Fibroblast of lung (primary cell): ENCODE data around the gene MAJIN. TPM values are rescaled to one million over a fixed set of nuclear protein-coding genes. Genes with fewer than 3 reads are reported as not detected.

Experiments used
- DNase-seq, 2 donors: peaks; one replicate each; pipeline versions ENCODE4 v3.0.0 to v3.0.0-alpha.2; 2010; ENCODE audit warnings: low read depth in 2 of 2
- H2AFZ ChIP-seq: 2 replicates; pipeline ENCODE4 v1.5.1; 2012; ENCODE audit warnings: low read length, control low read depth, inconsistent platforms
- H3K27ac ChIP-seq: 2 replicates; pipeline ENCODE4 v1.5.1; 2011; ENCODE audit warnings: low read length, control low read depth; ENCODE audit not compliant: insufficient read depth
- H3K27me3 ChIP-seq: 2 replicates; pipeline ENCODE4 v1.5.1; 2011; ENCODE audit warnings: mild to moderate bottlenecking, low read length; ENCODE audit not compliant: control insufficient read depth, insufficient read depth
- H3K36me3 ChIP-seq: 2 replicates; pipeline ENCODE4 v1.5.1; 2011; ENCODE audit warnings: low read length; ENCODE audit not compliant: control insufficient read depth, insufficient read depth
- H3K4me1 ChIP-seq: 2 replicates; pipeline ENCODE4 v1.5.1; 2011; ENCODE audit warnings: low read length; ENCODE audit not compliant: control insufficient read depth, insufficient read depth; ENCODE audit errors: extremely low read depth
- H3K4me2 ChIP-seq: 2 replicates; pipeline ENCODE4 v1.5.1; 2011; ENCODE audit warnings: low read length, control low read depth; ENCODE audit not compliant: insufficient read depth; ENCODE audit errors: extremely low read depth
- H3K4me3 ChIP-seq, 4 experiments: fragments of 200-600 bp in 1 of 4; sonication (generic) in 1 of 4; replicated peaks in 1 of 4; 2 replicates each; pipeline ENCODE4 v1.5.1; 2011 to 2016; ENCODE audit warnings: low read length in 4 of 4, low read depth in 3 of 4, mild to moderate bottlenecking in 3 of 4, control low read depth in 2 of 4, inconsistent platforms in 1 of 4, mixed read lengths in 1 of 4; ENCODE audit not compliant: insufficient read depth in 1 of 4; ENCODE audit errors: control extremely low read depth in 1 of 4
- H3K79me2 ChIP-seq: 2 replicates; pipeline ENCODE4 v1.5.1; 2012; ENCODE audit warnings: mild to moderate bottlenecking, low read length, inconsistent platforms; ENCODE audit not compliant: control insufficient read depth, insufficient read depth
- H3K9ac ChIP-seq: 2 replicates; pipeline ENCODE4 v1.5.1; 2011; ENCODE audit warnings: mild to moderate bottlenecking, low read length, control low read depth; ENCODE audit not compliant: insufficient read depth
- H3K9me3 ChIP-seq: 2 replicates; pipeline ENCODE4 v1.5.1; 2012; ENCODE audit warnings: low read depth, low read length; ENCODE audit not compliant: control insufficient read depth, insufficient read depth
- H4K20me1 ChIP-seq: 2 replicates; pipeline ENCODE4 v1.5.1; 2011; ENCODE audit warnings: low read length; ENCODE audit not compliant: control insufficient read depth, insufficient read depth; ENCODE audit errors: extremely low read depth
- EZH2 ChIP-seq: IDR thresholded peaks from 2 replicates; pipeline ENCODE4 v1.5.1; 2012; ENCODE audit warnings: low read length, control low read depth, mild to moderate bottlenecking; ENCODE audit errors: missing control alignments
- polyA plus RNA-seq, 2 donors: library from polyadenylated mRNA; depleted of rRNA in 1 of 2; stranded (reverse) in 1 of 2; unstranded in 1 of 2; fragments of >200 nt; gene quantifications; 2 replicates each; pipeline ENCODE4 v1.2.1, GENCODE V29; 2011 to 2012; ENCODE audit warnings: missing spikeins in 1 of 2
- total RNA-seq: library from RNA; depleted of rRNA; stranded (reverse); fragments of >200 nt; gene quantifications from 2 replicates; pipeline ENCODE4 v1.2.1, GENCODE V29; 2014
- TF ChIP-seq, protein P1 (sequence below), 2 donors: IDR thresholded peaks in 1 of 2; conservative IDR thresholded peaks in 1 of 2; 1 replicate in 1 of 2; 2 replicates in 1 of 2; pipeline ENCODE4 v1.5.1; 2011 to 2012; ENCODE audit warnings: low read length in 2 of 2, control low read depth in 1 of 2, inconsistent platforms in 1 of 2, low read depth in 1 of 2, mild to moderate bottlenecking in 1 of 2

Gene MAJIN
- total and polyA plus RNA-seq, 2 donors (not counting 1 experiment from before 2014, with no cell fraction given) = not detected

DNA sequence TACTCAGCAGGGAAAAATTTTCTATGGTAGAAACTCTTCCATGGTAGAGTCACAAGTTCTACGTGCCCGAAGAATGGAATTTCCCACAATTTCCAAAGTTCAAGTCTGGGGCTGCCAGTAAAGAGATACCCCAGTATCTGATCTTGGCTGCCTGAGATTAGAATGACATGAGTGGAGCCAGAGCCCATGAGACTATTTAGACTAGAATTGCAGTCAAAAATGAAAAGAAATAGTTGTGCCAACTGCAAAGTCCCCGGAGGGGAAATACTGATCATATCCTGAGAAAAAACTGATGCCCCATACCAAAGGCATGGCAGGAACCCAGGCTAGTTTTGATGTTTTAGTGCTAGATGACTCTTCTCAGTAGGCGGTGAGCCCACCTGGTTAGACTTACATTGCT lies 11.2 kb downstream of the MAJIN start:
- no peak for TF ChIP-seq EZH2
- TF ChIP-seq, protein P1, sequence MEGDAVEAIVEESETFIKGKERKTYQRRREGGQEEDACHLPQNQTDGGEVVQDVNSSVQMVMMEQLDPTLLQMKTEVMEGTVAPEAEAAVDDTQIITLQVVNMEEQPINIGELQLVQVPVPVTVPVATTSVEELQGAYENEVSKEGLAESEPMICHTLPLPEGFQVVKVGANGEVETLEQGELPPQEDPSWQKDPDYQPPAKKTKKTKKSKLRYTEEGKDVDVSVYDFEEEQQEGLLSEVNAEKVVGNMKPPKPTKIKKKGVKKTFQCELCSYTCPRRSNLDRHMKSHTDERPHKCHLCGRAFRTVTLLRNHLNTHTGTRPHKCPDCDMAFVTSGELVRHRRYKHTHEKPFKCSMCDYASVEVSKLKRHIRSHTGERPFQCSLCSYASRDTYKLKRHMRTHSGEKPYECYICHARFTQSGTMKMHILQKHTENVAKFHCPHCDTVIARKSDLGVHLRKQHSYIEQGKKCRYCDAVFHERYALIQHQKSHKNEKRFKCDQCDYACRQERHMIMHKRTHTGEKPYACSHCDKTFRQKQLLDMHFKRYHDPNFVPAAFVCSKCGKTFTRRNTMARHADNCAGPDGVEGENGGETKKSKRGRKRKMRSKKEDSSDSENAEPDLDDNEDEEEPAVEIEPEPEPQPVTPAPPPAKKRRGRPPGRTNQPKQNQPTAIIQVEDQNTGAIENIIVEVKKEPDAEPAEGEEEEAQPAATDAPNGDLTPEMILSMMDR (conservative IDR thresholded peaks at IDR 0.05 in 1 of 2, IDR thresholded peaks at IDR 0.05 in 1 of 2; ENCODE audit: low read depth in 1 of 2, low read length in 2 of 2) = no peak
- H2AFZ ChIP-seq = no peak overlapping the region
- no peaks in the 10 kb centered on the region for H3K27me3 ChIP-seq
- no peak overlapping the region for H3K4me3 ChIP-seq
- no peaks in the 10 kb centered on the region for H4K20me1 ChIP-seq
- H3K36me3 ChIP-seq = no peaks in the 10 kb centered on the region
- H3K27ac ChIP-seq = no peak overlapping the region
- H3K79me2 ChIP-seq = no peaks in the 10 kb centered on the region
- no peak overlapping the region for H3K9ac ChIP-seq
- no peak overlapping the region for H3K4me2 ChIP-seq
- H3K9me3 ChIP-seq = no peaks in the 10 kb centered on the region
- H3K4me1 ChIP-seq = no peaks in the 10 kb centered on the region
- no peak for DNase-seq

DNA sequence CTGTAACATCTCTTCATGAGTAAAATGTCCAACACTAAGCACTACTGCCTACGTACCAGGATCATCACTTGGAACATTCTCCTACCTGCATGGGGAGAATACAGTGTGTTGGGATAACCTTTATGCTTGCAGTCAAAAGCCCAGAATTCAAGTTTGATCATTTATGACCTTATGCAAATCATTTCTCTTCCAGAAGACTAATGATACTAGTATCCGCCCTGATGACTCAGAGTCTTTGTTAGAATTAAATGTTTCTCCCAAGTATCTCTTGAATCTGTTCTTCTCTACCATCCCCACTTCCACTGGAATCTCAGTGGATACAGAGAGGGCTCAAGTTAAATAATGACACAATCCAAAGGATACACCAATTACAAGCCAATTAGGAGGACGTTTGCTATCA lies 12.4 kb downstream of the MAJIN start:
- H3K4me1 ChIP-seq = no peaks in the 10 kb centered on the region
- no peak overlapping the region for H3K9ac ChIP-seq
- TF ChIP-seq, protein P1 (conservative IDR thresholded peaks at IDR 0.05 in 1 of 2, IDR thresholded peaks at IDR 0.05 in 1 of 2; ENCODE audit: low read depth in 1 of 2, low read length in 2 of 2) = no peak
- no peak for TF ChIP-seq EZH2
- H3K27ac ChIP-seq = no peak overlapping the region
- H3K36me3 ChIP-seq = no peaks in the 10 kb centered on the region
- no peaks in the 10 kb centered on the region for H3K79me2 ChIP-seq
- H3K4me2 ChIP-seq = no peak overlapping the region
- no peak overlapping the region for H2AFZ ChIP-seq
- no peaks in the 10 kb centered on the region for H4K20me1 ChIP-seq
- H3K4me3 ChIP-seq = no peak overlapping the region
- DNase-seq = no peak
- peaks cover 5% of the 10 kb centered on the region for H3K27me3 ChIP-seq
- no peaks in the 10 kb centered on the region for H3K9me3 ChIP-seq

DNA sequence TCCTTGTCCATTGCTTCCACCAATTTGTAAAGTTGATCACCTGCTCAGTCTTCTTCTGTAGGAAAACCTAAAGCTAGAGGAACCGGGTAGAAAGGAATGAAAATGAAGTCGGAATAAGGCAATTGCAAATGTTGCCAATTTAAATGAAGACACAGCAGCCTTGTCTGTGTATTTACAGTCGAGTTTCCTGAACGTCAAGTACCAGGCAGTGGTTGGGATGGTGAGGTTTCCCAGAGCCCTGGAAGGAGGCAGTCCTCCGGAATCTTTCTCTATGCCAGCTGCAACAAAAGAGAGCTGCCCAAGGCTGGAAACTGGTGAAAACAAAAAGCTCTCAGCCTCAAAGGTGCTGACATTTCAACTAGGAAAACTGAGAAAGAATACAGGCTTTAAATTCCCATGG lies 17.7 kb downstream of the MAJIN start:
- Histone ChIP-seq H3K4me3 (no peak overlapping the region), H3K27ac (no peak overlapping the region), H2AFZ (no peak overlapping the region), H3K4me2 (no peak overlapping the region), H3K27me3 (peaks cover 14% of the 10 kb centered on the region), H3K79me2 (no peaks in the 10 kb centered on the region), H3K9me3 (no peaks in the 10 kb centered on the region), H3K36me3 (no peaks in the 10 kb centered on the region), H4K20me1 (no peaks in the 10 kb centered on the region), H3K4me1 (no peaks in the 10 kb centered on the region), H3K9ac (no peak overlapping the region)
- TF ChIP-seq EZH2 = no peak
- TF ChIP-seq, protein P1 (conservative IDR thresholded peaks at IDR 0.05 in 1 of 2, IDR thresholded peaks at IDR 0.05 in 1 of 2; ENCODE audit: low read depth in 1 of 2, low read length in 2 of 2) = no peak
- no peak for DNase-seq
